BE2C (cell line): ENCODE results near the gene ARID4B.

ENCODE experiments used
- DNase-seq: peaks from one replicate; pipeline ENCODE4 v3.0.0-alpha.2; 2020
- H3K27me3 ChIP-seq: fragments of 250-450 bp; sonication (Bioruptor Pico); 2 replicates; pipeline ENCODE4 v1.5.1; 2020; ENCODE audit warnings: mild to moderate bottlenecking
- H3K36me3 ChIP-seq: fragments of 250-450 bp; sonication (Bioruptor Pico); 2 replicates; pipeline ENCODE4 v1.5.1; 2020; ENCODE audit warnings: mild to moderate bottlenecking
- H3K4me1 ChIP-seq: fragments of 250-450 bp; sonication (Bioruptor Pico); 2 replicates; pipeline ENCODE4 v1.5.1; 2020
- H3K4me3 ChIP-seq: 2 replicates; pipeline ENCODE4 v1.5.1; 2011; ENCODE audit warnings: low read depth, low read length
- H3K9me3 ChIP-seq: fragments of 250-450 bp; sonication (Bioruptor Pico); 2 replicates; pipeline ENCODE4 v1.5.1; 2020
- TF ChIP-seq, protein P1 (sequence below): IDR thresholded peaks from 2 replicates; pipeline ENCODE4 v1.5.1; 2012; ENCODE audit warnings: mild to moderate bottlenecking, low read depth, low read length

ARID4B gene

DNA sequence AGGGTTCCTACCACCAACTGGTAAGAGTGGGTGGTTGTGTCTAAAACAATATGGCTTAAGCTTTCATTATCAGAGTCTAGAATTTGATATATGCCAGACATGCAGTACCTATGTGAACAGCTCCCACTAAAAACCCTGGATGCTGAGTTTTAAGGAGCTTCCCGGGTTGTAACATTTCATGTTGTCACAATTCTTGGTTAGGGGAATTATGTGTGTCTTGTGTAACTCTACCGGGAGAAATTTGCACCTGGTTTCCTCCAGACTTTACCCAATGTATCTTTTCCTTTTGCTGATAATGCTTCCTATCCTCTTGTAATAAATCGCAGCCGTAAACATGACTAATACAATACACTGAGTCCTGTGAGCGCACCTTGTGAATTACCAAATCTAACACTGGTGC lies 48.3 kb downstream of the ARID4B start:
- Histone ChIP-seq H3K36me3 (no peaks in the 10 kb centered on the region; the same call in 1 of the 2 replicates), H3K4me1 (peaks cover 30% of the 10 kb centered on the region), H3K27me3 (no peaks in the 10 kb centered on the region), H3K4me3 (no peak overlapping the region), H3K9me3 (no peaks in the 10 kb centered on the region)
- no peak for DNase-seq
- TF ChIP-seq, protein P1, sequence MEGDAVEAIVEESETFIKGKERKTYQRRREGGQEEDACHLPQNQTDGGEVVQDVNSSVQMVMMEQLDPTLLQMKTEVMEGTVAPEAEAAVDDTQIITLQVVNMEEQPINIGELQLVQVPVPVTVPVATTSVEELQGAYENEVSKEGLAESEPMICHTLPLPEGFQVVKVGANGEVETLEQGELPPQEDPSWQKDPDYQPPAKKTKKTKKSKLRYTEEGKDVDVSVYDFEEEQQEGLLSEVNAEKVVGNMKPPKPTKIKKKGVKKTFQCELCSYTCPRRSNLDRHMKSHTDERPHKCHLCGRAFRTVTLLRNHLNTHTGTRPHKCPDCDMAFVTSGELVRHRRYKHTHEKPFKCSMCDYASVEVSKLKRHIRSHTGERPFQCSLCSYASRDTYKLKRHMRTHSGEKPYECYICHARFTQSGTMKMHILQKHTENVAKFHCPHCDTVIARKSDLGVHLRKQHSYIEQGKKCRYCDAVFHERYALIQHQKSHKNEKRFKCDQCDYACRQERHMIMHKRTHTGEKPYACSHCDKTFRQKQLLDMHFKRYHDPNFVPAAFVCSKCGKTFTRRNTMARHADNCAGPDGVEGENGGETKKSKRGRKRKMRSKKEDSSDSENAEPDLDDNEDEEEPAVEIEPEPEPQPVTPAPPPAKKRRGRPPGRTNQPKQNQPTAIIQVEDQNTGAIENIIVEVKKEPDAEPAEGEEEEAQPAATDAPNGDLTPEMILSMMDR: no peak

DNA sequence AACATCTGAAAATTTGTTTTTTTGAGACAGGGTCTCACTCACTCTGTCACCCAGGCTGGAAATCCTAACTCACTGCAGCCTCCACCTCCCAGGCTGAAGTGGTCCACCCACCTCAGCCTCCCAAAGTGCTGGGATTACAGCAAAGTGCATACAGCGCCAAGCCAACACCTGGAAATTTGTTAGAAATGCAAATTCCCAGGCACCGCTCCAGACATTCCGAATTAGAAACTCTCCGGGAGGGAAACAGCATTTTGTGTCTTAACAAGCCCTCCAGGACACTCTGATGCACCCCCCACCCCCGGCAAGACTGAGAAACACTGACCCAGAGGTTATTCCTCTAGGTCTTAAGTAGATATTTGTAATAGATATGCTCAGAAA lies 49.1 kb downstream of the ARID4B start:
- H3K4me1 ChIP-seq: peaks cover 31% of the 10 kb centered on the region
- DNase-seq: no peak
- H3K36me3 ChIP-seq: no peaks in the 10 kb centered on the region; the same call in 1 of the 2 replicates
- no peak overlapping the region for H3K4me3 ChIP-seq
- no peaks in the 10 kb centered on the region for H3K9me3 ChIP-seq
- TF ChIP-seq, protein P1: no peak
- no peaks in the 10 kb centered on the region for H3K27me3 ChIP-seq

DNA sequence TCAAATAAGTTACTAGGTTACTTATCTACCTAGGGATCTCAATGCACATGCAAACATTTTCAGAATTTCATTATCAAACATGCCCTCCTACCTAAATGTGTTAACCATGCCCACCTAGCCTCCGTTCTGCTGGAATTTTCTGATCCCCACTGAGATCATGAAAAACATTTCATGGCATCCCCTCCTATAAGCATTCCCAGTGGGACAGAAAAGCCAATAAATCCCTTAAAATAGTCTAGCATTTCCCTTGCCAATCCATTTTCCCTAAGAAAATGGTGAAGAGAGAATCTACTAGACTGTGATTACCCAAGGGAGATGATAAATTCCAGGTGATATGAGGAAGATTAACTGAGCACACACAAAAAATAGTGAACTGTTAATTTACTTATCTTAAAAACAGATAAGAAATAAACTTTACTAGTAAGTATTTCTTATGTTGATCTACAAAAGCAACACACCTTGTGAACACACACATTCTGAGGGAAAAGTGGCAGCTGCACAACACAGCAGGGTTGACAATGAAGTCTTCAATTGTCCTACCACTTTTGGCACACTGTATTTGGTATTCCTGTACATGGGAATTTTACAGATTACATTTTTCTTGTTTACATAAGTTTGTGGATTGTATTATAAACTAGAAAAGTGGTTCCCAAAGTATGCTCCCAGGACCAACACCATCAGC lies 49.6 kb downstream of the ARID4B start:
- Histone ChIP-seq H3K9me3 (no peaks in the 10 kb centered on the region), H3K4me1 (peaks cover 31% of the 10 kb centered on the region), H3K27me3 (no peaks in the 10 kb centered on the region), H3K4me3 (no peak overlapping the region), H3K36me3 (no peaks in the 10 kb centered on the region; the same call in 1 of the 2 replicates)
- no peak for DNase-seq
- TF ChIP-seq, protein P1: no peak

DNA sequence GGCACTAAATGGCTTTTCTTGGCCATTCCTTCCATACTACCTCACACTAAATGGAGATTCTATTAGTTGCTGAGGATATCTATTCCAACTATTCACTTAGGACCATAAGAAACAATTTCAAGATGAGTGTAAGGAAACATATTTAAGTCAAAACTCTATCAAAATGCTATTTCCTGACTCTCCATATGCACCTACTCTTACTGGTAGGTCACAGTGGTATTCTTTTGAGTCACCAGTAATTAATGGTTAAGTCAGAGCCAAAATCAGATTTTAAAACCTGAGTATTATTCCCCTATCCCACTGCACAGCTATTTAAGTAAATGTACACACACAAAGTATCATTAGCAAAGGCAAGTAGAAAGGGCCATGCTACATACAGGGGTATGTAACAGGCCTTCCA lies 50.3 kb downstream of the ARID4B start:
- no peak for DNase-seq
- no peaks in the 10 kb centered on the region for H3K9me3 ChIP-seq
- H3K36me3 ChIP-seq: no peaks in the 10 kb centered on the region; the same call in 1 of the 2 replicates
- no peak overlapping the region for H3K4me3 ChIP-seq
- H3K27me3 ChIP-seq: no peaks in the 10 kb centered on the region
- TF ChIP-seq, protein P1: no peak
- peaks cover 31% of the 10 kb centered on the region for H3K4me1 ChIP-seq

DNA sequence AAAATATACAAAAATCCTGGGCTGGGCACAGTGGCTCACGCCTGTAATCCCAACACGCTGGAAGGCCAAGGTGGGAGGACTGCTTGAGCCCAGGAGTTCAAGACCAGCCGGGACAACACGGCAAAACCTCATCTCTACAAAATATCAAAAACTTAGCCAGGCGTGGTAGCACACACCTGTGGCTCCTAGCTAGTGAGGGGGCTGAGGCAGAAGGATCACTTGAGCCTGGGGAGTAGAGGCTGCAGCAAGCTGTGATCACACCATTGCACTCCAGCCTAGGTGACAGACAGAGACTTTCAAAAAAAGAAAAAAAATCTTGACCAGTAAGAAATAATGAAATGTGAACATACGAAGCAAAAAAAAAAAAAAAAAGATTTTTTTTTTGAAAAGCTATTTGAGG lies 52.1 kb downstream of the ARID4B start:
- H3K27me3 ChIP-seq: no peaks in the 10 kb centered on the region
- no peaks in the 10 kb centered on the region; the same call in 1 of the 2 replicates for H3K36me3 ChIP-seq
- no peaks in the 10 kb centered on the region for H3K9me3 ChIP-seq
- H3K4me1 ChIP-seq: peaks cover 31% of the 10 kb centered on the region
- H3K4me3 ChIP-seq: no peak overlapping the region
- DNase-seq: no peak
- TF ChIP-seq, protein P1: no peak

DNA sequence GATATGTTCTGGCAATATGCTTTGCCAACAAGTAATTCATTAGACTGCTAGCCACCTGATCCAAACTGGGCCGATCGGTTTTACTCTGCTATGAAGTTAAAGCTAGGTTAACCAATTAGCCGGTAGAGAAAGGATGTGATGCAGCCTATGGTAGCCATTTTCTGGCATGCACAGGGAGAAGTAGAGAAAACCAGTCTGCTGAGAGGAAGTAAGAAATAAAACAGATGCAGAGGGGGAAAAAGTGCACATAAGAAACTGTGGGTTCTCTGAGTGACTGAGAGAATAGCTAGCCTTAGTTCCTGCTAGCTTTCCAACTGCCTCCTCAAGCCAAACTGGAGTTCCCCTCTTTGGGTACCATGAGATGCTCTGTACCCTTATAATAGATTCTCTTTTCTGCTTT lies 52.8 kb downstream of the ARID4B start:
- Histone ChIP-seq H3K4me1 (peaks cover 29% of the 10 kb centered on the region), H3K4me3 (no peak overlapping the region), H3K27me3 (no peaks in the 10 kb centered on the region), H3K9me3 (no peaks in the 10 kb centered on the region), H3K36me3 (no peaks in the 10 kb centered on the region; the same call in 1 of the 2 replicates)
- TF ChIP-seq, protein P1: no peak
- DNase-seq: no peak
